Measurements from ENCODE around the gene SMPD3. TPM values are rescaled to one million over a fixed set of nuclear protein-coding genes. Genes with fewer than 3 reads are reported as not detected.

SMPD3 gene
- total RNA-seq = 0.26 and 0.32 TPM in 2 replicates

DNA sequence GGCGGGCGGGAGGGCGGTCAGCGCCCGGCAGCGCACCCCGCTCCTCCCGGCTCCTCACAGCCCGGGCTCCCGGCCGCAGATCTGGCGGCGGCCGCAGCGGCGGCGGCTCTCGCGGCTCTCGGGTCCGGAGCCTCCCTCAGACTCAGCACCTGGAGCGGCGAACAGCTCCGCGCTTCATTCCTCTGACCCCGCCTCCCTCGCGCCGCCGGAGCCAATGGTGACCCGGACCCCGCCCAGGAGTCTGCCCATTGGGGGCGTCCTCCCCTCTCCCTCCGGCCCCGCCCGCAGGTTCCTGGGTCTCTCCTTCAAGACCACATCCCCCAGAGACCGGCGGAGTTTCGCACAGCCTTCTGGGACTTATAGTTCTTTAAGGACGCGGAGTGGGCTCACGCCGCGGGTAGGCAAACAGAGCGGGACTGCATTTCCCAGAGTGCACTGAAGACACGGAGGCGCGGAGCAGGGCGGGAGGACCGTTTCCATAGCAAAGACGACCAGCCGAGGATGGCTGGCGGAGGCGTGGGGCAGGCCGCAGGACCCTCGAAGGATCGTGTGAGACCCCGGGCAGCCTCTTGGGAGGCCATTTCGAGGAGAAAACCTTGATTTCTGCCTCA lies at the start of gene SMPD3:
TSS of gene SMPD3 (minus strand) at position 149 of the 611 bp plus-strand sequence. CDS start 76,327 bp downstream, outside the sequence.

DNA sequence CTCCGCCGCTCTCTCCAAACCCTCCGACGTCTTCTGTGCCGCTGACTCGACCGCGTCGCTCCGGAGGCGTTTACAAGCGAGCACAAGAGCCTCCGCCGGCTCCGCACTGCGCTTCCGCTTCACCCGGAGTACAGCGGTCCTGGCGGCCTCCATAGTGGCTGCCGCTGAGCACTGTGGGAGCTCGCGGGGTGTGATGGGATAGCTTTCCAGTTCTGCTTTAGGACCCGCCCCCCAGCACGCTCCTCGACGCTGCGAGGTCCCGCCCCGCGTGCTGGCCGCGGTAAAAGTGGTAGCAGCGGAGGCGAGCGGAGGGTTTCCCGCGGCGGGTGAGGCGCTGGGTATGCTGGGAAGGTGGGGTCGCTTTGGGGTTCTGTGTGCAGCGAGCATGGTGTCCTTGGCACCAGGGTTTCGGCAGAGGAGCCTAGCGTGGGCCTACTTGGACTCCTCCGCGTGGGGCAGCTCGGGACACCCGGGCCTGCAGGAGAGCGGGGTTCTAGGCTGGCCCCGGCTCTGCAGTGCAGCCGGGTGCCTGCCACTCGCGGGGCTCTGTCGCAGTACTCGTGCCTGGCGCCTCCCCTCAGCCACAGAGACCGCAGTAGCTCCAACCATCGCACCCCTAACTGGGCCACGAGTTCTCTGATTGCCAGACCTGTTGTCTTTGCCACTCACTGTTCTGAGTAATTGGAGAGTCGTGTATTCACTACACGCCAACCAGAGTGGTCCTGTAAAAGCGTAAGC lies 137.4 kb downstream of the SMPD3 start, which contains the start of the genes PRMT7 and SLC7A6OS:
TSS of gene PRMT7 (plus strand) at position 246 of the 738 bp plus-strand sequence. CDS start 4,961 bp downstream, outside the sequence.
TSS of gene SLC7A6OS (minus strand) at position 173 of the 738 bp plus-strand sequence. CDS start at position 153, 20 bp downstream.

Small RNA genes lying within 50 kb of the gene (small RNA-seq; reads per million reads assigned to genes)
- gene RF00019 = not detected
- gene RNU4-30P = not detected

Other genes with a start within 250 kb of the SMPD3 start
- gene ESRP2, start 212.4 kb downstream of the SMPD3 start, total RNA-seq = 0.11 and 0.13 TPM in 2 replicates
- gene PLA2G15, start 203.1 kb downstream of the SMPD3 start, total RNA-seq = 22.7 and 24.6 TPM in 2 replicates
- 35.3 and 41.3 TPM in 2 replicates for gene SLC7A6, start 184.0 kb downstream of the SMPD3 start, total RNA-seq
- gene SLC7A6OS, start 137.6 kb downstream of the SMPD3 start, total RNA-seq = 12.0 and 12.4 TPM in 2 replicates
- gene PRMT7, start 137.5 kb downstream of the SMPD3 start, total RNA-seq = 35.1 and 45.9 TPM in 2 replicates
- gene ZFP90, start 90.8 kb upstream of the SMPD3 start, total RNA-seq = 38.3 and 47.2 TPM in 2 replicates
- gene CDH3, start 196.8 kb upstream of the SMPD3 start, total RNA-seq = 0.13 and 0.22 TPM in 2 replicates

Data from articular chondrocyte of knee joint (primary cell).